DMS79 (cell line): ENCODE measurements around the gene FADS3.

Experiments used
- DNase-seq: peaks from one replicate; lab custom pipeline; 2025; lab: John Stamatoyannopoulos, UW

Gene FADS3

DNA sequence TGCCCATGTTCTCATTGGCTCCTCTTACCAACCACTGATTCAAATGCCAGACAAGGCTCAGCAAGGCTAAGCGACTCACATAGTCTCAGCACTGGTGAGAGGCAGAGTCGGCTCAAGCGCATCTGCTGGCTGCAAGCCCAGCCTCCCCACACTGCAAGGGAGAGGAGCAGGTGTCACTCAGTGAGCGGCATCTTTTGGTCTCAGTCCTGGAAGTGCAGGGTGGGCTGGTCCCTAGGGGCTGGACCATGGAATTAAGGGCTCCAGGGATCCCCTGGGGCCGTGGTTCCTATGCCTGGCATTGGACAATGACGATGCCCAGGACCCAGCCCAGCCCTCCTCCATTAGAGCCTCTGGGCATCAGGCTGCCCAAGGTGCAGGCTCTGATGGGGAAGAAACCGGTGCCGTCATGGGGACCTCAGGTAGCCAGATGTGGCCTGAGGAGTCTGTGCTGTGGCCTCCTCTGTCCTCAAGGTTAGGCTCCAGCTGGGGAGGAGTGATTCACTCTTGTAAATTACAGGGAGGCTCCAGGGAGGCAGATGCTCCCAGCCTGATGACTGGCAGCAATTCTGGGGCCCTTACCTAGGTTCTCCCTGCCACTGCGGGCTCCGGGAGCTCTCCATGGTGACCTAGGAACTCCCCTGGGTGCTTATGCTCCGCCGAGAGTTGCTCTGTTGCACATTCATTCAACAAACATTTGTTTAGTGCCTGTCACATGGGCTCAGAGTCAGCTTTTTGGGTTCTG lies 35.2 kb downstream of the FADS3 start:
- DNase-seq = no peak

DNA sequence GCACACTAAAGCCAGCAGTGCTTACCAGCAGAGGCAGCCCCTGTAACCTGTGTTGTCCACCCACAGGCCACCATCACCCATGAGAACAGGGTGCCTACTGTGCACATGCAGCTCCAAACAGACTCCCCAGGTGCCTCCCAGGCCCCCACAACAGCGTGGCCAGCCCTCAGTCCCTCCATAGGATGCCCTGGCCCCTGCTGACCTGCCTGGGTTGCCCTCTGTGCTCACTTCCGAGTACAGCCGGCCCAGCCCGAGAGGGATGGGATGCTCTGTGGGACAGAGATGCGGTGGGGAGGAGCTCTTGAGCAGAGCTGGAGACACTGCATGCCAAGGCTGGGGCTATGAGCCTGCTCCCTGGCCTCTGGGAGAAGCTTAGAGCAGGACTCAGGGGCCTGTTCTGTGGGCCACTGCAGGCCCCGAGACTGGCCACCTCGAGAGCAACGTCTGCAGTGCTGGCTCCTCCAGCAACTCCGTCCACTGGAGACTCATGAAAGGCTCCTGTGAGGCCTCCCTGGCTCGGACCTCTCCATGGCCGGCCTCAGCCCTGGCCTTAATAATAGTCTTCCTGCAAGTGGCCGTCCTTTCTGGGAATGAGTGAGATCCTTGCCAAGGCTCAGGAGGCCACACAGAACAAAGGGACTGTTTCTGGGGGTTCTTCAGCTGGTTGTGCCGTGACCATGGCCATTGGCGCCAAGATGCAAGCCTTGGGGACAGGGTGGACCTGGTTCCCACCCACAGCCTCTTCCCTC lies 36.2 kb downstream of the FADS3 start:
- no peak for DNase-seq

DNA sequence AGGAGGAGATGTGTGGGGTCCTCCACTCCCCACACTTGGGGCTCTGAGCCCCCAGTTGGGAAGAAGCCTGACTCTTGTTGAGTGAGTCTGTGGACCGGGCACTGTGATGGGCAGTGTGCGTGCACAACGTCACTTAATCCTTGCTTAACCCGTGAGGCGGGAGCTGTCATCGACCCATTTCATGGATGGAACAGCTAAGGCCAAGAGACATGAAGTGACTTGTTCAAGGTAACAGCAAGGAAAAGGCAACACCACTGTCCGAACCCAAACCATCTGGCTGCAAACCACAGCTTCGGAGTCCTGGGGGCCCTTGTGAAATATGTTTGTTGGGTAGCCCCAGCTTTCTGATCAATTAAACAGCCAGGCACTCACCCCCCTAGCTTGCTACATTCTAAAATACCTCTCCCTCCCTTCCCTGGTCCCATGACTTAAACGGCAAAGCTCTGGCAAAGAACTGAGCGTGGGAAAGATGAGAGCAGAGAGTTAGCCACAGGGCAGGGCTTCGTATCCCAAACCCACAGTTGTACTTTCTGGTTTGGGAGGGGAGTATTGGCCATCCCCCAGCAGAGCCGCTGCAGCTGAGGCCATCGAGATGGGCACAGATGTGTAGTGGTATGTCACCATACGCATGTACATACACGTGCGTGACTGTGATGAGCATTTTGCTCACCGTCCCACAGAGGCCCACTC lies 37.0 kb downstream of the FADS3 start:
- no peak for DNase-seq

DNA sequence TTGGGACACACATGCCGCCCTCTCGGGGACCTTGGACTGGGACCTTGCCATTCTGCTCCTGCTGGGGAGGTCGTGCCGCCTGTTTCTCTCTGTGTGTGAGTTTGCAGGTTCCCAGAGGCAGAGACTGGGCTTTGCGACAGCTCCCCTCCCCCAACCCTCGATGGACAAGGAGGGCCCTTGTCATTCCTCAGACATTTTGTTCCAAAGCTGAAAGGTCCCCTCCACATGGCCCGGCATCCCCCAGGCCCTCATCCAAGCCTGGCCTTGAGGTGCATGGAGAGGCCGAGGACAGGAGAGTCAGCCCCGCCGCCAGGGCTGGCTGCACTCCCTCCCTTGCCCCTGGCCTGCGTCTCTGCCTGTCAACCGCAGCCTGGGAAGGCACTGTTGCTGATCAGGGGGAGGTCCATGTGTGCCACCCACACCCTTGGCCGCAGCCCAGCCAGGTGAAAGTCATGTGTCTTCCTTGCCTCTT lies 37.6 kb downstream of the FADS3 start:
- DNase-seq = no peak

DNA sequence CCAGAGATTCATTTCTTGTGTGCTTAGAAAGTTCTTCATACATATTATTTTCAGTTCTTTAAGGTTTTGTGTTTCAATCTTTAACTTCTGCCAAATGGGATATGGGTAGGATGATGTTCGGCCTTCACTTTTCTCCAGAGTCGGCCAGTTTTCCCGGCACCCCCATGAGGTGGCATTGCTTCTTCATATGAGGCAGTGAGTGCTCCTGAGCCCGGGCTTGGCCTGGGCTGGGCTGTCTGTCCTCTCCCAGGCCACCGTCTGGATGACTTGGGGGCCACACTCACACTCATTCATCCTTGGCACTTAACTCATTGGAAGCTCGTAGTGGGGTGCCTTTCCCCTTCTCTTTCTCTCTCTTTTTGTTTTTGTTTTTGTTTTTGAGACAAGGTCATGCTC lies 39.4 kb downstream of the FADS3 start:
- DNase-seq = no peak

DNA sequence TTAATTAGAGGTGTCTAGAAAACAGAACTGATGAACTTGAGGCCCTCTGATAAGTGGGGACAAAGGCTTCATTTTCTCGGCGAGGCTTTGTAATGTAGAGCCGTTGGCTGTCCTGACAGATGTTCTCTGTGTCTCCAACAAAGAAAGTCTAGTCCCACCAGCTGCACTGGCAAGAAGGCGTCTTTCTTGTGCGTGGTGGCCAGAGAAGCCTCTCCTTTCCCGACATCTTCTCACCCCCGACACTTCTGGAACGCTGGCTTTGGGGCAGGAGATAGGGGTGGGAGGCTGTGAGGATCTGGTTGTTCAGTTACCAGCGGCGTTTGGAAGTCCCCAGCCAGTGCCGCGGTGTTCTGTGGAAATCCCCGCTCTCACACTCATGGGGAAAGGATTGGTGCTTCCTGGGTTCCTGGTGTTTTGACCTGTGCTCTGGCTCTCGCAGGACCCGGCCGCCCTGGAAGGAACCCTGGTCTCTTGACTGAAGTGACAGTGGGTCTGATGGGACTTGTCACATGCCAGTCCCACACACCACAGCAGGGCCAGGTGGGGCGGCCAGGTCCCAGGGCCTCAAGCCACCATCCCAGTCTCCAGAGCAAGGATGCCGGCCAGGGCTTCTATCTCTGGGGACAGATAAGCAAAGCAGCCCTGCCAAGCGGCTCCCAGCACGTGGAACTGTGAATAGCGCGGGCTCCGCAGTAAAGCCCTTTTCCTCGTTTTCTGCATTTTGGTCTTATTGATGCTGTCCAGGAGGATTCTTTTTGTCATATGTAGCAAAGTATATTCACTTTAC lies 40.0 kb downstream of the FADS3 start:
- no peak for DNase-seq

DNA sequence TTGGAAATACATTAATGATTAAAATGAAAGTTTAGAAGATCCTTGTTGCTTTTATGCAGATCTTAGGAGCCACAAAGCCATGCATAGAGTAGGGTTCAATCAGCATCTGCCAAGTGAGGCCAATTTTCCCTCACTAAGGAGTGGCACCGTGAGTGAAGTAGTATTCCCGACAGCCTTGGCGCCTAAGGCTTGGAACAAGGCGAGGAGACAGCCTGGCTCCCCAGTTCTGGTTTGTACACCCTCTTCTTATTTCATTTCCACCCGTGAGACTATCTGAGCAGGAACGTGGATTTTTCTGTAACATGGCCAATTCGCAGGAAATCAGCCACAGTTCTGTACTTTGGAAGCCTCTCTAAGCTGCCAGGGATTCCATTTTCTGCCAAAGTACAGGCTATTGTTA lies 40.7 kb downstream of the FADS3 start:
- no peak for DNase-seq

DNA sequence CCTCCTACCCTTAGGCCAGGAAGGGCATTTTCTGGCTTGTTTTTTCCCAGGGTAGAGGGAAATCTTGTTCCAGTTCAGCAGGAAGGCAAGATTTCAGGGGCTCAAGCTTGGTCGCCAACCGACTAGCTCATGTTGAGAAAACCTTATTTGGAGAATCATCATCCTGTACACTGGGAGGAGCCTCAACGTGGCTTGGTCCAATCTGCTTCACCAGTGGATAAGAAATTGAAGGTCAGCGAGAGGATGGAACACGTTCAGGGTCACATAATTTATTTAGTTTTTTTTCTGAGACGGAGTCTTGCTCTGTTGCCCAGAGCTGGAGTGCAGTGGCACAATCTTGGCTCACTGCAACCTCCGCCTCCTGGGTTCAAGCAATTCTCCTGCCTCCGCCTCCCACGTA lies 42.7 kb downstream of the FADS3 start:
- DNase-seq = no peak

DNA sequence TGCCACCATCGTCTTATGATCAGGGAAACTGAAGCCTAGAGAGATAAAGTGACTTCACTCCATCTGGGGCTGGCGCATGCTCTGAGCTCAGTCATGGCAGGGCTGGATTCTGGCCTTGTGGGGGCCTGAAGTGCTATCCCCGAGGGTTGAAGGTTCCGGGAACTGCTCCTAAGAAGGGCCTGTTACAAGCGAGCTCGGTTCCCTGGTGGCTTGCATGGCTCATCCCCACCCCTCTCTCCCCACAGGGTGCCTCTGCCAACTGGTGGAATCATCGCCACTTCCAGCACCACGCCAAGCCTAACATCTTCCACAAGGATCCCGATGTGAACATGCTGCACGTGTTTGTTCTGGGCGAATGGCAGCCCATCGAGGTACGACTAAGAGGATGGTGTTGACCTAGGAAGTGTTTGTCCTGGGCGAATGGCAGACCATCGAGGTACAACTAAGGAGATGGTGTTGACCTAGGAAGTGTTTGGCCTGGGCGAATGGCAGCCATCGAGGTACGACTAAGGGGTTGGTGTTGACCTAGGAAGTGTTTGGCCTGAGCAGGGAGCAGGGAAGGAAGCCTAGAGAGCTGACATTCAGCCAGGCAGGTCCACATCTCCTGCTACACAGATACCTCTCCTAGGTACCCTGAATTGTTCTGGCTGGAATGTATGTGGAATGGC lies 43.3 kb downstream of the FADS3 start:
- DNase-seq = no peak

DNA sequence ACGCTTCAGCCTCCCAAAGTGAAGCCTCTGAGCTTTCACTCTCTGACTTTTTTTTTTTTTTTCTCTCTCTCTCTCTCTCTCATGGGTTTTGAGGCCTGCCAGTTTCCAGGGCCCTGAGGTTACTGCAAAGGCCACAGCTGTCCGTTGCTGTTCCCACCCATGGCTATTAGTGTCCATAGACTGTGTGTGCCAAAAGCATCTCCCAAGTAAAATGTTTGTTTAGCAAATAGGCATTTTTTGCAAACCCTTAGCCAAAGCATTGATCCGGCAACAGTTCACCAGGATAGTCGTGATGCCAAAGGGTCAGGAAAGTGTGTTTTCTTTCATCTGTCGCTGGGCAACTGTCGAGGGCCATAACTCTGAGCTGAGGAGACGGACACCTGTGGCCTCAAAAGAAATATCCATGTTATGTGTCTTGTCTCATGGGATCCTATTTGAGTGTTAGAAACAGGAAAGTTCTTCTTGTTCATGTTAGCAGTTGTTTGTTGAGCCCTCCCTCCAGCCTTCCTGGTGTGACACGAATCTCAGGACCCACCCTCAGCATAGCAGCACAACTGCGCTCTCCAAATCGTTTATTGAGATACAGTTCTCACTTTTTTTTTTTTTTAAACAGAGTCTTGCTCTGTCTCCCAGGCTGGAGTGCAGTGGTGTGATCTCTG lies 44.9 kb downstream of the FADS3 start:
- DNase-seq = no peak

DNA sequence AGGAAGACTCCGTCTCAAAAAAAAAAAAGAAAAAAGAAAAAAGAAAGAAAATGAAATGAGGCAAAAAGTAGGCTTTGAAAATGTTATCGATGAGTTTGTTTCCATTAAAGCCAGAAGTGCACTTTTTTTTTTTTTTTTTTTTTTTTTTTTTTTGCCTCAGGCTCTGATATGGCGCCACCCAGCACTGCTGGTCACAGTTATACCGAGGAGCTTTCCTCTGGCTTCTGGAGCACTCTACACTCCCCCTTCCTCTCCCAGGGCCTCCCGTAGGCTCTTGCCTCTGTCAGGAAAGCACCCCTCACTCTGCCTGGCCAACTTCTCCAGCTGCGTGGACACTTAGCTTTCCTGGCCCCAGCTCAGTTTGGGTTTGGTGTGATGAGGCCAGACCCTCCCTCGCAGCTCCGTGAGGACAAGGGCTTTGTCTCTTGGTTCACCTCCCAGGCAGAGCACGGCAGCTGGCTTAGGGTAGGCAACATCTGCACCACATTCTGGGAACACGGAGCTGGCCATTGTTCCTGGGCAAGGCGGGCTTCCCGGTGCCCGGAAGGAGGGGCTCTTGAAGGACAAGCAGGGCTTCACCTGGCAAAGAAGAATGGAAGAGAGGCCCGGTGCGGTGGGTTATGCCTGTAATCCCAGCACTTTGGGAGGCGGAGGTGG lies 46.3 kb downstream of the FADS3 start:
- DNase-seq = no peak

DNA sequence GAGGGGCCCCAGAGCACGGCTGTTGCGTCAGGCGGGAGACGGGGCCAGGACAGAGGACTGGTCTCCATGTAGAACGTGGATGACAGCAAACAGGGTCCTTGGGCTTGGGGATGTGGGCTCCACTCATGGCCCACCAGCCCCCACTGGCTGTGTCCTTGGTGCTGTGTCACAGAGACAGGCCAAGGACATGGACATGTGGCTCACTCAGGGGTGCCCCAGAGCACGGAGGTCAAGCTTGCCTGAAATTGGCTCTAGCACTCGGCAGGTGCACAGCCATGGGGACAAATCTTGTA lies 48.9 kb downstream of the FADS3 start:
- no peak for DNase-seq

DNA sequence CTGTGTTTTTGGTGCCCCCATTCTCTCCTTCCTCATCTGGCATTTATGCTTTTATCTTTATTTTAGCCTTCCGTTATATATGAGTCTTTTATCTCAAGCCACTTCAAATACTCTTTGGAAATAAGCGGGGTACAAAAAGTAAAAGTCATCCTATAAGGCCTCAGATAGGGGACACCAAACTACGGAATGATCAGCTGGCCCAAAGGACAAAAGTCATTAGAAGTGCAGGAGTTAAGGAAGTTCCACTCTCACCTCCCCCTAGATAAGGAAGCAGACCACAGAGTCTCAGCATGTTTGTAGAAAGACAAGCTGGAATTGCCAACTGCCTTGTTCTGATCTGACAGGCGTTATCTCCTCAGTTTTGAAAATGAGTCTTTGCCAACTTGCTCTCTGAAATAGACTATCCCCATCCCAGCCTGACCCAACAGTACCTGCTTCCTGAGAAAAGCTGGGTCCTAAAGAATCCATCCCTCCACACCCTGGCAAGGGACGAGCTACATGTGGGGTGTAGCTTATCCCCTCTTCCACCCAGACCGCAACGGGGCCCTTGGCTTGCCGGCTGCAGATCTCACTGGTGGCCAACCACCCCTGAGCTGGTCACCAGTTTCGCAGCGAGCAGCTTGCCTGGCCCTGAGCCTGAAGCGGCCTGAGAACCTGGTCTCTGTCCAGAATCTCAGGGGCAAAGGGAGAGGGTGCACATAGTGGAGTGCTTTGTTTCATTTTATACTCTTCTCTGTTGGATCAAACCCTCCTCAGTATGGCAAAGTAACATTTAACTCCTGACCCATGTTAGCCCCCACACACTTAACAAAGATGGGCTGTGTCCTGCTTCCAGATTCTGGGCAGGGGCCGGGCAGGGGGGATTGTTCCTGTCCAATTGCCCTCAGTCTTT lies 49.5 kb downstream of the FADS3 start:
- DNase-seq = no peak

DNA sequence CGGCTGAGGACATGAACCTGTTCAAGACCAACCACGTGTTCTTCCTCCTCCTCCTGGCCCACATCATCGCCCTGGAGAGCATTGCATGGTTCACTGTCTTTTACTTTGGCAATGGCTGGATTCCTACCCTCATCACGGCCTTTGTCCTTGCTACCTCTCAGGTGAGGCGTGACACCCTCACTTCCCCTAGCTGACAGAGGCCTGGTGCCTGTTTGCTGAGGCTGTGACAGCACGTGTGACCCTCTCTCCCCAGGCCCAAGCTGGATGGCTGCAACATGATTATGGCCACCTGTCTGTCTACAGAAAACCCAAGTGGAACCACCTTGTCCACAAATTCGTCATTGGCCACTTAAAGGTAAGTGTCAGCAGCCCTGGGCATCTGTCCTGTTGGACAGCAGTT lies 51.0 kb downstream of the FADS3 start:
- no peak for DNase-seq

DNA sequence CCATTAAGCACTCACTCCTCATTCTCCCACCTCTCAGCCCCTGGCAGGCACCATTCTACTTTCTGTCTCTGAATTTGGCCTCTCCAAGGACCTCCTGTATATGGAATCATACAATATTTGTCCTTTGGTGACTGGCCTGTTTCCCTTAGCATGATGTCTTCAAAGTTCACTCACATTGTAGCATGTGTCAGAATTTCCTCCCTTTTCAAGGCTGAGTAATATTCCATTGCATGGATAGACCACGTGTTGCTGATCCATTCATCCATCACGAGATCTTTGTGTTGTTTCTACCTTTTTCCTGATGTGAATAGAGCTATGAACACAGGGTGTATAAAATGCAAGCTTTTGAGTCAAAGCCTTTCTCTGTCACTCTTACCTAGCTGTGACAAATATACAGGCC lies 51.6 kb downstream of the FADS3 start:
- DNase-seq = no peak

DNA sequence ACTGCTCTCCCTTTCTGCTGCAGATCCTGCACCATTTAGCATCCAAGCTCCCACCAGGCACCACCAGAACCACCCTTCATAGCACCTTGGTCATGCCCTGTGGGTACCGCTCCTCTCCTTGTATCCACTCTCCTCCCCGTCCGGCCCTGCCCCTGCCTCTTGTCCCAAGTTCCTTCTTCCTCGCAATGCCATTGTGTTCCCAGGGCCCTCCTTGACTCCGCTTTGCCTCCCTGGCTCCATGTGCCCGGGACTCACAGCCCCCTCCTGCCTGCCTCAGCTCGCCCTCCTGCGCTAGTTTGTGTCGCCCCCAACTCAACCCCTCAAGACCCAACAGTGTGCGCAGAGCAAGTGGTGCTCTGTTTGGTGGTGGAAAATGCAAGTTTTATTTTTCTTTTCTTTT lies 52.4 kb downstream of the FADS3 start:
- no peak for DNase-seq

DNA sequence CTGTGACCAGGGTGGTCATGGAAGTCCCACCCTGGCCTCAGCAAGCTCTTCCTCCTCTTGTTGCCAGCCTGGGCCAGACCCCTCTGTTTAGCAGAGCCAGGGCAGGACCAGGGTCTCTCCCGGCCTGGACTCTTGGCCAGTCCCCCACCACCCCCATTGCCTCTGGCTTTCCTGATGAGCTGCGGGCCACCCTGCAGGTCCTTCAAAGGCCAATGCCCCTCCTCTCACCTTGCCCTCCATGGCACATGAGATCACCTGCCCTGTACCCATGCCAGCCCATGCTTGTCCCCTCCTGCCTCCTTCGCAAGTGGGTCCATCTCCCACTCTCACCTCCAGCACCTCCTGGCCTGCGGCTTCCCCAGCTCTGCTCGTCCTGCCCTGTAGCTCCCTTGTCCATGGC lies 52.8 kb downstream of the FADS3 start:
- DNase-seq = no peak

DNA sequence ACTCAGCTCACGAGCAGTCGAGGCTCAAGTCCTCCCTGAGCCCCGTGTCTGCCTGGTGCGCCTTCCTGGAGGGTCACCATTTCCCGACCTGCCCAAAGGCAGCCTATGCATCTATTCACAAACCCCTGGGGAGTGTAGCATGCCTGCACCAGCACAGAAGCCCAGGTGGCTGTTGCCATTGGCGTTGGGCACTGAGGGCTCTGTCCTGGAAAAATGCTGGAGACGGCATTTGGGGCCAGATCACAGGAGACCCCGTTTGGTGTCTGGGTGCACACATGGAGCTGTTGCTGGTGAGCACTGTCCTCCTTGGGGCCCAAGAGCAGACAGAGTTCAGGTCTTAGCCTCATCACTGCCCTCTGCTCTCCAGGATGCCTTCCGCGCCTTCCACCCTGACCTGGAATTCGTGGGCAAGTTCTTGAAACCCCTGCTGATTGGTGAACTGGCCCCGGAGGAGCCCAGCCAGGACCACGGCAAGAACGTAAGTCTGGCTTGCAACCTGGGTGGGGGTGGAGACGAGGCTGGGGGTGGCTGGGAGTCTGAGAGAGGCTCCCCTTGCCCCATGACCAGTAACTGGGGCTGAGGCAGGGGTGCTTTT lies 53.8 kb downstream of the FADS3 start:
- DNase-seq = no peak

DNA sequence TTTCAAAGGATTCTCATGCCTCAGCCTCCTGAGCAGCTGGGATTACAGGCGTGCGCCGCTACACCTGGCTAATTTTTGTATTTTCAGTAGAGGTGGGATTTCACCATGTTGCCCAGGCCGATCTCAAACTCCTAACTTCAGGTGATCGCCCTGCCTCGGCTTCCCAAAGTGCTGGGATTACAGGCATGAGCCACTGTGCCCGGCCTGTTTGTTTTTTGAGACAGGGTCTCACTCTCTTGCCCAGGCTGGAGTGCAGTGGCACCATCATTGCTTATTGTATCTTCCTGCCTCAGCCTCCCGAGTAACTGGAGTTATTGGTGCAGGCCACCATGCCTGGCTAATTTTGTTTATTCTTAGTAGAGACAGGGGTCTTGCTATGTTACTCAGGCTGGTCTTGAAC lies 55.2 kb downstream of the FADS3 start:
- DNase-seq = no peak
